GM23338 (cell line): ENCODE results near the gene FHIP1B. TPM values are rescaled to one million over a fixed set of nuclear protein-coding genes. Genes with fewer than 3 reads are reported as not detected.

Source experiments
- ATAC-seq: fragments of 200-7000 bp; cut with Tn5 transposase; 3 replicates; pipeline ENCODE4 v1.9.1; 2020
- DNase-seq: peaks from one replicate; pipeline ENCODE4 v3.0.0-alpha.2; 2015; ENCODE audit warnings: low spot score
- H2AFZ ChIP-seq: fragments of 200-600 bp; sonication (generic); 2 replicates; pipeline ENCODE4 v1.8.0; 2016; ENCODE audit warnings: antibody characterized with exemption, mild to moderate bottlenecking, moderate library complexity
- H3F3A ChIP-seq: fragments of 200-600 bp; sonication (generic); replicated peaks from 2 replicates; pipeline ENCODE4 v1.8.0; 2017; ENCODE audit warnings: antibody characterized with exemption, mixed run types, low read depth
- H3K27ac ChIP-seq: fragments of 200-600 bp; sonication (generic); 2 replicates; pipeline ENCODE4 v1.6.1; 2016; ENCODE audit warnings: low read depth
- H3K27me3 ChIP-seq: fragments of 200-600 bp; sonication (generic); 2 replicates; pipeline ENCODE4 v1.8.0; 2016; ENCODE audit warnings: mild to moderate bottlenecking, mixed run types, moderate library complexity; ENCODE audit not compliant: insufficient read depth
- H3K36me3 ChIP-seq: fragments of 200-600 bp; sonication (generic); 2 replicates; pipeline ENCODE4 v1.8.0; 2016; ENCODE audit warnings: mild to moderate bottlenecking; ENCODE audit not compliant: insufficient read depth
- H3K4me1 ChIP-seq: fragments of 200-600 bp; sonication (generic); 2 replicates; pipeline ENCODE4 v1.8.0; 2016; ENCODE audit warnings: mild to moderate bottlenecking, moderate library complexity; ENCODE audit not compliant: insufficient read depth
- H3K4me2 ChIP-seq: fragments of 200-600 bp; sonication (generic); 2 replicates; pipeline ENCODE4 v1.7.1; 2017; ENCODE audit warnings: mixed run types
- H3K4me3 ChIP-seq: fragments of 200-600 bp; sonication (generic); 2 replicates; pipeline ENCODE4 v1.6.1; 2016; ENCODE audit warnings: mixed run types
- H3K79me2 ChIP-seq: fragments of 200-600 bp; sonication (generic); replicated peaks from 2 replicates; pipeline ENCODE4 v1.8.0; 2017; ENCODE audit warnings: mild to moderate bottlenecking; ENCODE audit not compliant: insufficient read depth
- H3K9me2 ChIP-seq: fragments of 200-600 bp; sonication (generic); 2 replicates; pipeline ENCODE4 v1.8.0; 2017; ENCODE audit not compliant: insufficient read depth
- H4K20me1 ChIP-seq: fragments of 200-600 bp; sonication (generic); replicated peaks from 2 replicates; pipeline ENCODE4 v1.8.0; 2017; ENCODE audit warnings: mild to moderate bottlenecking; ENCODE audit not compliant: insufficient read depth
- H3K27ac Mint-ChIP-seq: 2 replicates; pipeline ENCODE4 v1.8.0; 2020; ENCODE audit warnings: inconsistent platforms, mild to moderate bottlenecking, moderate library complexity, mixed read lengths
- H3K27me3 Mint-ChIP-seq: 3 replicates; pipeline ENCODE4 v1.8.0; 2022; ENCODE audit warnings: low read depth, mild to moderate bottlenecking, moderate library complexity, mixed read lengths, inconsistent platforms; ENCODE audit not compliant: insufficient read depth, poor library complexity
- H3K36me3 Mint-ChIP-seq: 3 replicates; pipeline ENCODE4 v1.8.0; 2021; ENCODE audit warnings: low read depth, mild to moderate bottlenecking, inconsistent platforms, moderate library complexity, mixed read lengths
- H3K4me1 Mint-ChIP-seq: 3 replicates; pipeline ENCODE4 v1.8.0; 2020; ENCODE audit warnings: mild to moderate bottlenecking, inconsistent platforms, mixed read lengths
- H3K4me3 Mint-ChIP-seq: 3 replicates; pipeline ENCODE4 v1.8.0; 2021; ENCODE audit warnings: moderate library complexity, mild to moderate bottlenecking, inconsistent platforms, mixed read lengths
- H3K9me3 Mint-ChIP-seq: 3 replicates; pipeline ENCODE4 v1.8.0; 2020; ENCODE audit warnings: moderate library complexity, mild to moderate bottlenecking, inconsistent platforms, mixed read lengths
- CREB1 ChIP-seq: fragments of 250-450 bp; sonication (Bioruptor Pico); IDR thresholded peaks from 2 replicates; pipeline ENCODE4 v1.5.0; 2020; ENCODE audit warnings: low read depth, mild to moderate bottlenecking, moderate library complexity
- JUNB ChIP-seq: IDR thresholded peaks from one replicate; pipeline ENCODE4 v1.6.1; 2016; ENCODE audit warnings: antibody characterized with exemption; ENCODE audit not compliant: unreplicated experiment
- NANOG ChIP-seq: IDR thresholded peaks from 2 replicates; pipeline ENCODE4 v1.6.1; 2016; ENCODE audit warnings: antibody characterized with exemption, borderline replicate concordance
- POLR2AphosphoS5 ChIP-seq: IDR thresholded peaks from 2 replicates; pipeline ENCODE4 v1.6.1; 2016; ENCODE audit warnings: antibody characterized with exemption, low read depth
- REST ChIP-seq: IDR thresholded peaks from one replicate; pipeline ENCODE4 v1.6.1; 2018; ENCODE audit warnings: antibody characterized with exemption; ENCODE audit not compliant: unreplicated experiment
- STAT1 ChIP-seq: IDR thresholded peaks from one replicate; pipeline ENCODE4 v1.6.1; 2016; ENCODE audit warnings: antibody characterized with exemption; ENCODE audit not compliant: unreplicated experiment
- ZNF114 ChIP-seq: fragments of 250-450 bp; sonication (Bioruptor Pico); IDR thresholded peaks from 2 replicates; pipeline ENCODE4 v1.5.0; 2020; ENCODE audit warnings: mild to moderate bottlenecking, moderate library complexity
- ZNF331 ChIP-seq: fragments of 250-450 bp; sonication (Bioruptor Pico); IDR thresholded peaks from 2 replicates; pipeline ENCODE4 v1.5.0; 2020; ENCODE audit warnings: low read depth, mild to moderate bottlenecking, moderate library complexity
- ZNF462 ChIP-seq: fragments of 250-450 bp; sonication (Bioruptor Pico); IDR thresholded peaks from 2 replicates; pipeline ENCODE4 v1.5.0; 2020; ENCODE audit warnings: mild to moderate bottlenecking, moderate library complexity
- polyA plus RNA-seq: library from polyadenylated mRNA; unstranded; fragments of >200 nt; fragmentation: Nextera tagmentation; extraction: Ambion mirVana; gene quantifications from 2 replicates; pipeline ENCODE4 v1.2.1, GENCODE V29; 2016
- total RNA-seq: library from RNA; depleted of rRNA; stranded (reverse); fragments of >200 nt; shearing (Covaris generic); gene quantifications from 2 replicates; pipeline ENCODE4 v1.2.3, GENCODE V29; 2014
- TF ChIP-seq, protein P1 (sequence below): IDR thresholded peaks from 2 replicates; pipeline ENCODE4 v1.6.1; 2016; ENCODE audit warnings: antibody characterized with exemption

FHIP1B gene
- total and polyA plus RNA-seq, 2 experiments from 2014 or later = 10.3 to 34.5 TPM

DNA sequence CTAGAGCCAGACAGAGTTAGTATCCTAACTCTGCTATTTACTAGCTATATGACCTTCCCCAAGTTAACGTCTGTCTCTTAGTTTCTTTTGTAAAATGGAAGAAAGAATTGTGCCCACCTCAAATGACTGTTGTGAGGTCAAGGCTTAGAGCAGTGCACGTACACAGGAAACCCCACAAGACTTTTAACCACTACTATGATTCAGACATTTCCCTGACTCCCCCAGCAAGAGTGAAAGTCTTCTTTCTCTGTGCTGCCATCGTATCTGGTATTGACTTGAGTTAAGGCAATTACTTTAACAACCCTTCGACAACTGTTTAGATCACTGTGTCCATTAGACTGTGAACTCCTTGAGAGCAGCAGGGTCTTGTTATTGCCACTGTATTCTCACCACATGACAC lies 38.0 kb downstream of the FHIP1B start:
- no peaks in the 10 kb centered on the region for H3K9me3 Mint-ChIP-seq
- H3K9me2 ChIP-seq = no peaks in the 10 kb centered on the region
- DNase-seq (no peak), ATAC-seq (no peak)
- H3K36me3 ChIP-seq = no peaks in the 10 kb centered on the region
- no peak overlapping the region for H3K4me3 ChIP-seq
- no peak overlapping the region for H3K27ac ChIP-seq
- no peak for TF ChIP-seq JUNB
- no peak for TF ChIP-seq CREB1 (CRISPR knock-in tag)
- TF ChIP-seq ZNF331 = no peak
- no peak for TF ChIP-seq NANOG
- no peak for TF ChIP-seq POLR2AphosphoS5
- TF ChIP-seq ZNF114 (CRISPR knock-in tag) = no peak
- TF ChIP-seq ZNF462 (CRISPR knock-in tag) = no peak
- no peak for TF ChIP-seq STAT1
- TF ChIP-seq REST = no peak
- TF ChIP-seq, protein P1, sequence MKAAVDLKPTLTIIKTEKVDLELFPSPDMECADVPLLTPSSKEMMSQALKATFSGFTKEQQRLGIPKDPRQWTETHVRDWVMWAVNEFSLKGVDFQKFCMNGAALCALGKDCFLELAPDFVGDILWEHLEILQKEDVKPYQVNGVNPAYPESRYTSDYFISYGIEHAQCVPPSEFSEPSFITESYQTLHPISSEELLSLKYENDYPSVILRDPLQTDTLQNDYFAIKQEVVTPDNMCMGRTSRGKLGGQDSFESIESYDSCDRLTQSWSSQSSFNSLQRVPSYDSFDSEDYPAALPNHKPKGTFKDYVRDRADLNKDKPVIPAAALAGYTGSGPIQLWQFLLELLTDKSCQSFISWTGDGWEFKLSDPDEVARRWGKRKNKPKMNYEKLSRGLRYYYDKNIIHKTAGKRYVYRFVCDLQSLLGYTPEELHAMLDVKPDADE = no peak
- H3K27me3 ChIP-seq = no peaks in the 10 kb centered on the region
- no peaks in the 10 kb centered on the region for H3F3A ChIP-seq
- H3K27me3 Mint-ChIP-seq = peaks cover 2% of the 10 kb centered on the region
- H3K79me2 ChIP-seq = no peaks in the 10 kb centered on the region
- no peaks in the 10 kb centered on the region for H4K20me1 ChIP-seq
- peaks cover 8% of the 10 kb centered on the region for H3K4me1 Mint-ChIP-seq
- no peaks in the 10 kb centered on the region for H3K36me3 Mint-ChIP-seq
- H3K4me1 ChIP-seq = peaks cover 7% of the 10 kb centered on the region; the same call in 1 of the 2 replicates
- H2AFZ ChIP-seq = no peak overlapping the region
- no peak overlapping the region for H3K27ac Mint-ChIP-seq
- no peak overlapping the region for H3K4me3 Mint-ChIP-seq
- no peak overlapping the region for H3K4me2 ChIP-seq
